AG08396 (cell line): ENCODE data around the gene CATSPER3.

Experiments
- DNase-seq: peaks from one replicate; pipeline ENCODE4 v3.0.0; 2012; ENCODE audit warnings: low spot score, mixed read lengths

CATSPER3 gene

DNA sequence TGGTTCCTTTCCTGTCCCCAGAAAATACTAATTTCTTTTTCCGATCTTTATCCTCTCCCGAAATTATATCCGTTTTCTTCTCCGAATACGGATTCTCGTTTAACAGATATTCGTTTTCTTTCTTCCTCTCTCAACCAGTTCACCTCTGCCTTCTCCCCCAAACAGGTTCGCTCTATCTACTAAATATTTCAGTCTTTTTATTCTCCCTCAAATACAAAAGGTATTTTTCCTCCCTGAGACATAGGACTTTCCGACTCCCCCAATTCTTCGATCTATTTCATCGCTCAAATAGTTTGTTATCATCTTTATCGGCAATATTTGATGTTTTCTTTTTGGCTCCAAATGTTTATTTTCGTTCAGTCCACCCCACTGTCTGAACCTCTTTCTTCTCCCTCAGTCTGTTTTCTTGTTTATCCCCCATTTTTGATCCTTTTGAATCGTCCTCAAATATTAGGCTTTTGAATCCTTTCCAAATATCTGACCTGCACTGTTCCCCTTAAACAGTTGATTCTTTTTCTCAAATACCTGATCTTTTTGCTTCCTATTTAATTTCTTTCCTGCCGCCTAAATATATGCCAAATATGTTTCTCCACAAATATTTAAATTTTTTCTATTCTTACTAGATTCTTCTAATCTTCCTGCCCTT lies 61.9 kb downstream of the CATSPER3 start:
- no peak for DNase-seq

DNA sequence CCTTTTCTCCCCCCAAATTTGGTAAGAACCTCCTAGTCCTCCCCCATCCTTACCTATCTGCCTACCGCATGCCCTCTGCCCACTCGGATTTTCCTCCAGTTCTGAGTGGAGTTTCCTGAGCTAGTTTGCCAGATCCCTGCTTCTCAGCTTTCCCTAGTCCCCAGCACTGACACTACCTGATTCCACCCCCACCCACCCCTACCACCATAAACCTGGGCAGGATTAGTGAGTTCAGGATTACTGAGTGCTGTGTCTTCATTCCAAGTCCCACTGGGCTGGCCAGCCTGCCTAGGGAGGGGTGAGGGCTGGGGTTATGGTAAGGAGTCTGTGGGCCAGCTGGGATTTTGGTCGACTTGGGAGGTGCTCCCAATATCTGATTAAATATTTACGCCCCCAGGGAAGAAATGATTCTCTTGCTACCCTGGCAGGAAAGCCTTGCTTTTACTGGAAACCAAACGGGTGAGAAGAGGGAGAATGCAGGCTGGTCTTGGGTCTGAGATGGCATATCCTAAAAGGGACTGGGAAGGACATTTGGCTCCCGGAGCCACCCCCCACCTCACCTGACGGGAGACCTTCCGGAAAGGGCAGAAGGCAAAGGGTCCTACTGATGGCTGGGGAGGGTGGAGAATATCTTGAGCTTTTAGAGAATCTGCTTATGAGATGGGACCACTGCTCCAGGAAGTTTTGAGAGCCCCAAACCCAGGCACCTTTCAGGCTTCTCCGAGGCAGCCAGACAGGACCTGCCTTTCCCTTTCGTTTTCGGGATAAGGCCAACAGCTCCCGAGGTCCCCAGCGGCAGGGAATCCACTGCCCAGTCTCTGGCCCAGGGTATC lies 62.6 kb downstream of the CATSPER3 start:
- DNase-seq = no peak

DNA sequence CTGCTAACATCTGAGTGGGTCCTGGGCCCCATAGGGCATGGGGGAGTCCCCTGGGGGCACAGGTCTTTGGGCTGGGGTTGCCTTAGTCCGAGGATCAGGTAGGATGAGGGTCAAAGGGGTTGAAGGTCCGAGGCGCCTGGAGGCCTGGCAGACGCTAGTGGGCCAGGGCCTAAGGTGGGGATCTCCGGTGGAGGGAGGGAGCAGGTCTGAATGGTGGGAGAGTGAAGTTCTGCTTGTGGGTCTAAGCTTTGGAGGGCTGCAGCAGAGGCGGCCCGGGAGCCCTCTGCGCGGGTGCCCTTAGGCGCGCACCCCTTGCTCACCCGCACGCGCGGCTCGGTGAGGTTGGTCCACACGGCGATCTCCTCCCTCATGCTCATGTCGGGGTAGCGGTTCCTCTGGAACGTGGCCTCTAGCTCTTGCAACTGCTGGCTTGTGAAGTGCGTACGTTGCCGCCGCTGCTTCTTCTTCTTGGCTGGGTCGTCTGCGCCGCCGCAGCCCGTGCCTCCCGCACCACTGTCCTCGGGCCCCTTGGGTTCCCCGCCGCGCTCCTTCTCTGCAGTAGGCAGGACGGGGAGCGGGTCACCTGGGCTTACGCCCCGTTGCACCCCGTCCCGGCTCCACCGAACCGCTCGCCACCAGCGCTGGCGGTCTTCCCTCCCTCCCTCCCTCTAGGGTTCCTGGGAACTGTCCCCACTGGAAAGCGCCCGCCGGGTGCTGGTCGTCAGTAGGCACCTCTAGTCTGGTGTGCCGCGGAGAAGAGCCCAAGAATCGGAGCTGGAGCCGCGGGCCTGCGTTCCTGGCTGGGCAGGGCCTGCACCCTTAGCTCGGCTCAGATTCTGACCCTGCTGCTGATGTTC lies 63.5 kb downstream of the CATSPER3 start:
- DNase-seq = no peak

GRCh38 chr5:135031813-135032694 lies 64.3 kb downstream of the CATSPER3 start:
- no peak for DNase-seq

GRCh38 chr5:135032695-135032998 lies 64.9 kb downstream of the CATSPER3 start:
- no peak for DNase-seq

DNA sequence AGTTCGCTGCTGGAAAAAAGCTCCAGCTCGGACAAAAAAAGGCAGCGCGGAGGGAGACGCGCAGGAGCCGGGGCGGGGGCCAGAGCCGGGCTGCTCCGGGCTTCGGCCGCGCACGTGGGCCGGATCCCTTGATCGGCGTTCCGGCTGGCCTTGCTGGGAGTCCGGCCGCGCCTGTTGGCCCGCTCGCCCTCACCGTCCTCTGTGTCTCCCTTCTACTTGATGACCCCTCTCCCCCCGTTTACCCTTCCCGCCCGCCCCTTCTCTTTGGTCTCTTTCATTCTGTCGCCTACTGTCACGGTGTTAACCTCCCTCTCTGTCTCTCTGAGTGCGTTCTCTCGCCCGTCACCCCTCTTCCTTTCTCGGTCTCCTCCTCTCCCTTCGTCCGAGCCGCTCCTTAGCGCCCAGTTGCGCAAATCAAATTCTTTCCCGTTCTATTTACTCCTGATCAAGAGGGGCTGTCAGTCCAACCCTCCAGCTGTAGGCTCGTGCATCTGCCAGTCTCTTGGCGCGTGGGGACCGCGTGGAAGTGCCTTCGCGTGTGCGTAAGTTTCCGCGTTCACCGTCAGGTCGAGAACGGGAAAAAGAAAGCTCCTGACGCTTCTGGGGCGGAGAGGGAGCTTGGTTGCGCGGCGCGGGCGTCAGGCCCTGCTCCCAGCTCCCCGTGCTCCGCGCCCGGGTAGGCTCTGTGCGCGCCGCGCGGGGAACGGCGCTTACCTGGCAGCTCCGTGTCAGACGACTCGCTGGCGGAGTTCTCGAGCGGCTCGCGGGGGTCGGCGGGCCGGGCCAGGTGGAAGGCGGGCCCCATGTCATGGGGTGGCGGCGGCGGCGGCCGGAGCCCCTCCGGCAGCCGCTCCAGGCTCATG lies 65.5 kb downstream of the CATSPER3 start:
- peak; percentile 63 for DNase-seq

DNA sequence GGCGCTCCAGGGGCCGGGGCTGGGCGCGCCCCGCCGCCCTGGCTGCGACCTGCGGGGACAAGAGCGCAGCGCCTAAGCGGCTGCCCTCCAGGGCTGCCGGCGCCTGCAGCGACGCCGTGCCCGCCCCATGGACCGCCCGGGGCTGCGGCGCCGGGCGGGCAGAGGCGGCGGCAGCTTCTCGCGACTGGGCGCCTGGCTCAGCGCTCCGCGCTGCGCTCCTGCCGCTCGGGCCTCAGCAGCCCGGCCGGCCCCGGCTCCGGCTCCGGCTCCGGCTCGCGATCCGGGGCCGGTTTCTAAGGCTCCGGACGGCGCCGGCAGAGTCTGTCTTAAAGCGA lies 66.2 kb downstream of the CATSPER3 start, which contains the start of gene PITX1:
Gene PITX1, minus strand, starts transcription at position 328 of the 335 bp plus-strand sequence. CDS start 347 bp downstream, outside the sequence.
- DNase-seq = no peak

DNA sequence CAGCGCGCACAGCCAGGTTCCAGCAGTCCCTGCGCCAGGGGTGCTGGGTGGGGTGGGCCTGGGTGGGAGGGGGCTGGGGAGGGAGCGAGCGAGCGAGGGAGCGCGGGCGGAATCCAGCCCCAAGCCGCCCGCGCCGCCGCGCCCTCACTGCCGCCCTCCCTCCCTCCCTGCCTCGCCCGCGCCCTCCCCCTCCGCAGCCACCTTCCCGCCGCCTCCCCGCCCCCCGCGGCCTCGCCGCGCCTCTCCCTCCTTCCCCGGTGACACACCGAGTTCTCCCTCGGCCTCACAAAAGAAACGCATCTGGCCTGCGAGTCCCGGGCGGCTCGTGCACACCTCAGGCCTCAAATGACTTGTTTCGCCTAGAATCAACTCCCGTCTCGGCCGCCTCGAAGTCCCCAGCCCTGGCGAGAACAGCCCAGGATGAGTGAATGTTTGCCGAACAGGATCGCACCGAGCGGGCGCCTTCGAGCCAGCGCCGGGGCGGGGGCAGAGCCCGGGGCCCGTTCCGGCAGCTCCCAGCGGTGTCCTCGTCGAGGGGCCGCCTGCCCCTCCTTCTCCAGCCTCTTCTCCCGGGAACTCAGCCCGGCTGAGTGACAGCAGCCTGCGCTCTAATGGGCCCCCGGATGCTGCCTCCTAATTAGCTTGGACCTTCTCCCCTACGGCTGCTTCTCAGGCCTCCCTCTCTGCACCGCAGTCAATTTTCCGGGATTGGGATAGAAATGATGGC lies 66.7 kb downstream of the CATSPER3 start:
- DNase-seq = peak; percentile 85

DNA sequence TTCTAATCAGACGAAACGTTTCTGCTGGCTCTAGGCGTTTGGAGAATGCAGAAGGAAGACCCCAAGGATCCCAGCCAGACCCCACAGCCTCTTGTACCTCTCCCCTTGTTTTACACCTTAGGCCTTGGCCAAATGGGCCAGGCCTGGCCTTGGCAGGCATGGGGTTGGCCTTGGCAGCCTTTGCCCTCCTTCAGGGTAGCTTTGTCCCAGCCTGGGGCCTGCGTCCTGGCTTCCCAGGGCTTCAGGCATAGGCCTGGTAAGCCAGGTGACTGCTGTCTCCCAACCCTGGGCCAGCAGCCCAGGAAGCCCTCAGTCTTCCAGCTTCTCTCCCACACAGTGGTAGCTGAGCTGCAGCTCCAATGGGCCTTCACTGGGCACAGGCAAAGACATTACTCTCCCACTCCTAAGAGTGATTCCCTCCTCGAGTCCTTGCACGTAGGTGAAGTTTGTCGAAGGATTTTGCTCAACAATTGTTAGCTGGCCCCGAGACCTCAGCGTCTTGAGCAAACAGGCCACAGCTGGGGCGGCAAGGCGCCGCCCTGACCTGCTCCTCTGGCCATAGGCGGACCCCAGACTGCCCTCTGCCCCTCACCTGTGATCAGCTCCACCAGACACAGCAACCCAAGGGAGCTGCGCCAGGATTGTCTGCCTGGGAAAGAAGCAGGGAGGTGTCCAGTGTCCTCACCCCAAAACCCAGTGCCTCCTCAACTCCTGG lies 67.4 kb downstream of the CATSPER3 start:
- no peak for DNase-seq

DNA sequence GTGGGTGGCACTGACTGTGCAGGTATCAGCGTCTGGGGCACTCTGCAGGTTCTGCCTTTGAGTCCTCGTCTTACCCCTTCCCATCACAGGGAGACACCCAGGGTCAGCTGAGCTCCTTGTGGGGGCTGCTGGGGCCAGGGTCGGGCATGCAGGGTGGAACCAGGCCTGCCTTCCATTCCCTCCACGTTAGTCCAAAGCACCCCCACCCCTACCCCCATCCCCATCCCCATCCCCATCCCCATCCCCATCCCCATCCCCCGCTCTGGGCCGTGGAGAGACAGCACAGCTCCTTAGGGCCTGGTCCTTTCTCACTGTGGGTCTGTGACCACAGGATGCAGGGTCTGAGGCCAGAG lies 67.9 kb downstream of the CATSPER3 start:
- DNase-seq = no peak

- DNase-seq = no peak
Observed at GRCh38 chr5:135036405-135036804, 68.7 kb downstream of the CATSPER3 start.

DNA sequence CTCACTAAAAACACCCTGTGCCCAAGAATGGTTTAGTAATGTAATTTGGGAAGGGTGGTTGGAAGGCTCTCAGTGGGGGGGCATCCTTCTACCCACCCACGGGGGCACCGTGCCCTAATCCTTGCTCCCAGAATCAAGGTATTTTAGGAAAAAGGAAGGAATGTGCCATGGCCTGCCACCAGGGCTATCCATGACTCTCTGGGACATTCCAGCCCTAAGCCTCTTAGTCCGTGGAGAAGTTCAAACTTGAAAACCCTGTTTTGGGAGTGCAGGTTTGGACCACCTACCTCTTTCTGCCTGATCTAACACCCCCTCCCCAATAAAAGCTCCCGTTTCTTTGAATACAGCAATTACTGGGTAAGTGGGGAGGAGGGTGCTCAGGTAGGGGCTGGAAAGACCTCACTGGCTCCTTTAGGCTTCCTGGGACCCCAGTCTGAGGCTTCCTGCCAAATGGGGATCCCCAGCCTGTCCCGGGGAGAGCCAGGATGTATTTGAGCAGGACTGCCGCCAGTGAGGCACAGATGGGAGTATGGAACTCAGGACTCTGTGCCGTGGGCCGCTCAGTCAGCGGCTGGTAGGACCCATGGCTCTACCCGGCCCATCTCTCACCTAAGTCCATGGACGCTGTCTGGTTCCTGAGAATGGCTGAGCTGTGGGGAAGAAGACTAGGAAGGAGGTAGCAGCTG lies 70.0 kb downstream of the CATSPER3 start:
- no peak for DNase-seq

DNA sequence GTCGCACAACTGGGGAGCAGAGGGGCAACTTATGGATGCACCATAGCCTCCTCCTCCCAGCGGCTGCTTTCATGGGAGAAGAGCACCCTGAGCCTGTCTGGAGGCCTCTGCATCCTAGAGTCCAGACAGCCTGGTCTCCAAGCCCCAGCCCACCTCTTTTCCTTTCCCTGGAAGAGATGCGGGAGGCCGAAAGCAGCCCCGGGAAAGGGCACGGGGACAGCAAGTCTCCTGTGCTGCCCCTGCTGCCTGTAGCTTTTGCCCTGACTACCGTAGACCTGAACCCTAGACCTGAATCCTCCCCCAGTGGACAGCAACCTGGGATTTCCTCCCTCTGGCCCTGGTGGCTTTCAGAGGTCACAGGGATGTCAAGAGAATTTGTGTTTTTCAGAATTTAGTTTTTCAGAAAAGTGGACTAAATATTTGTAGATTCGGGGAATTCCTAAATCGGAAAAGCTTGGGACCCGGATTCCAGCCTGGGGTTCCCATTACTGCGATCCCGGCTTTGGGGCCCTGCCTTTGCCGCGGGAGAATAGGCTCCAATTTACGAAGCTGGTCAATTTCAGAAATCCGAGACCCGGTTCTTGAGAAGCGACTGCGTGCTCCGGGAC lies 70.6 kb downstream of the CATSPER3 start:
- DNase-seq = no peak

DNA sequence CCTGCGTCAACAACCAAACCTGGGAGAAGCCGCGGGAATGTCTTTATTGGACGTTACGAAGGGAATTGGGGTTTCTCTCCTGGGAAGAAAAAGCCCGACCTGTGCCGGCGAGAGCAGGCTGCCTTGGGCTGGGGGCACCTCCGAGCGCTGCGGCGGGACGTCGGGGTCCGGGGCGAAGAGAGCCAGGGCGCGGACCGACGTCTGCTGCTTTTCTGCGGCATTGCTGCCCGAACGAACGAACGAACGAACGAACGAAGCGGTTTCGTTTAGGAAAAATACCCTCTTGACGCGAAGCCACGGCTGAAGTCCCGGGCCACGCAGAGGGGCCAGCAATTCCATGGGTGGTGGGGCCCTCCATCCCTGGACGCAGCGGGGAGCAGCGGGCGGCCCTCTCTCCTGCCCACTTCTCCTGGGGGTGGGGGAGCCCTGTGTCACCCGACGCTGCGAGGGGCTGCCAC lies 71.1 kb downstream of the CATSPER3 start:
- no peak for DNase-seq

DNA sequence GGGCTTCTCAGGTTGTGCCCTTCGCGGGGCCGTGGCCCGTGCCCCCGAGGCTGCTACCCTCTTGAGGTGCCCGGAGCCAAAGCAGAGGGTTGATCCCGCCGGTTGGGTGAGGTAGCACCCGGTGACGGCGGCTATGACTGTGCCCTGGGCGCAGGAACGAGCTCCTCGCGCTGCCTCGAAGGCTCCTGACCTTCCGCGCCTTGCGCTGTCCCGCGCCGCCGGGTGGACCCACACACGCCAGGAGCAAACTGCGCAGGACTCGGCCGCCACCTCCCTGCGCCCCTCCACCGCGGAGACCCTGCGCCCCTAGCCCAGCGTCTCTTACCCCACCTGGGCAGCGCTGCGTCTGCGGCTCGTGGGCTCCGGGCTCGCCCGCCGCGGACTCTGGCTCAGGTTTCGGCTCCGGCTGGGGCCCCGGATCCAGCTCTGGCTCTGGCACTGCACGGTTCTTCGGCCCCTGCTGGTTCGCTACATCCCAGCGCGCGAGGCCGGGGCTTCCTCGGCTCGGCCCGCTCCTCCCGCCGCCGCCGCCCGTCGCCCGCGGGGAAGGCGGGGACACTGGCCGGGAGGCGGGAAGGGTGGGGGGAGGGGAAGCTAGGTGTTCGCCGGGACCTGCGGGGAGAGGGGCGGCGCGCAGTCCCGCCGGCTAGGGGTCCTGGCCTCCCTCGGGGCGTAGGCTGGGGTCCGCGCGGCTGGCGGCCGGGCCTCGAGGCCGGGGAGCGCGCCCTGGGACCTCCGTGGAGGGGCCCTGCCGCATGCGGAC lies 71.7 kb downstream of the CATSPER3 start:
- DNase-seq = peak; percentile 54

DNA sequence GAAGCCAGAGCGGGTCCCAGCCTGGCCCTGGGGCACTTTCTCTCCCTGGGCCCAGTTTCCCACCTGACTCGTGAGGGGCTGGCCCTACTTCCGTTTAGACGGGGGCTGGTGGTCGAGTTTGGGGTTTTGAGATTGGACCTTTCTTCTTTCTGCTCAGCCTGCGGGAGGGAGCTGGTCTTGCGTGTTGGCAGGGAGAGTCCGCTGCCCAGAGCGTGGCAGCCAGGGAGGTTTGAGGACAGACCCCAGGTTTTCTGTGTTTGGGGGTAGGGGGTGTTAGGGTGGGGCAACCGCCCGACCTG lies 72.3 kb downstream of the CATSPER3 start:
- no peak for DNase-seq

DNA sequence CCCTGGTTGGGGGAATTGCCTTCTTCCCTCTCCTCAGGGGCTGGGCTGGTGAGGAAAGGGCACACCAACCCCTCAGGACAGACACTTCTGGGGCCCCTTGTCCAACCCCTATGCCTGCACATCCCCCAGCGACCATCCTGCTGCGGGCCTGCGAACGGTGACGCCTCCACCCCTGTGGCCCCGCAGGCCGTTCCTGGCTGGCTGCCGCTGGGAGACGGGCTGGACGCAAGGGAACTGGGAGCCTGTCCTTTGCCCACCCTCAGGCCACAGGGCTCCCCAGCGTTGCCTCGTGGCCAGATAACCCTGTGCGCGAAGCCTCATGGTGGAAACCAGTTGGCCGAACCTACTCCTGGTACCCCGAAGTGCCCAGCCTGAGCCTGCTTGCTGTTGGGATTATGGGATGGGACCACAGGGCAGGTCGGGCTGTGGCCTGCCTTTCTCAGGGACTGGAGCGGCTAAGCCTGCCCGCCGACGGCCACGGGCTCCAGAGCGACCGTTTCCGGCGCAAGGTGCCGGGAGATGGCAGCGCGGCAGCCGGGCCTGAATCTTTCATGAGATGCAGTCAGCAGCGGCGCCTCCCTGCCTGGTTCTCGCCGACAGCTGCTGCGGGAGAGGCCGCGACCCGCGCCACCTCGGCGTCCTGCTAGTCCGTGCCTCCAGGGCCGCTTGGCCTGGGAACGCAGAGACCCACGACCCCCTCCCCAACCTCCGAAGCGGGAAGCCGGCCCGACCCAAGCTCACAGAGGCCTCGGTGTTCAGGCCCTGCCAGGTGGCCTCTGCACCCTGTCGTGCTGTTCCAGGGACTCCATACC lies 72.8 kb downstream of the CATSPER3 start:
- no peak for DNase-seq
